ENCODE results near the gene CDIPT. TPM values are rescaled to one million over a fixed set of nuclear protein-coding genes. Genes with fewer than 3 reads are reported as not detected.

CDIPT gene
- total RNA-seq, 1 donor from 2014 or later = 21.0 TPM

GRCh38 chr16:29896841-29897240, 33.8 kb upstream of the CDIPT start:
- no peak overlapping the region for H3K27ac Mint-ChIP-seq
- TF ChIP-seq CTCF (IDR thresholded peaks at IDR 0.05) = no peak
- TF ChIP-seq EZH2phosphoT487 (IDR thresholded peaks at IDR 0.05) = no peak
- no peak for TF ChIP-seq EZH2 (IDR thresholded peaks at IDR 0.05)
- no peaks in the 10 kb centered on the region for H3K36me3 ChIP-seq
- H3K9me3 ChIP-seq (ENCODE audit: low read depth) = no peaks in the 10 kb centered on the region
- H3F3A ChIP-seq (ENCODE audit: low read depth) = peaks cover 13% of the 10 kb centered on the region
- H3K4me1 ChIP-seq = peaks cover 10% of the 10 kb centered on the region
- no peaks in the 10 kb centered on the region for H3K79me2 ChIP-seq (ENCODE audit: low read depth)
- H2AFZ ChIP-seq (replicated peaks) = no peak overlapping the region
- no peaks in the 10 kb centered on the region for H3K9me3 Mint-ChIP-seq
- H3K4me3 ChIP-seq = no peak overlapping the region
- DNase-seq (ENCODE audit: low spot score) = no peak
- peaks cover 12% of the 10 kb centered on the region for H3K27me3 ChIP-seq
- H3K4me3 Mint-ChIP-seq = no peak overlapping the region
- H3K27ac ChIP-seq = no peak overlapping the region
- H4K20me1 ChIP-seq (ENCODE audit: low read depth) = peaks cover 17% of the 10 kb centered on the region
- H3K36me3 Mint-ChIP-seq = no peaks in the 10 kb centered on the region
- peaks cover 16% of the 10 kb centered on the region for H3K4me1 Mint-ChIP-seq
- no peak overlapping the region for H3K4me2 ChIP-seq
- H3K9ac ChIP-seq = no peak overlapping the region
- H3K27me3 Mint-ChIP-seq (ENCODE audit: insufficient read depth, low read depth) = peaks cover 24% of the 10 kb centered on the region

- TF ChIP-seq CTCF (IDR thresholded peaks at IDR 0.05) (no peak), EZH2phosphoT487 (IDR thresholded peaks at IDR 0.05) (no peak), EZH2 (IDR thresholded peaks at IDR 0.05) (no peak)
- H3K4me3 ChIP-seq = no peak overlapping the region
Measured at GRCh38 chr16:29894352-29894751, 31.3 kb upstream of the CDIPT start.

GRCh38 chr16:29893553-29893952, 30.5 kb upstream of the CDIPT start:
- no peak overlapping the region for H3K4me3 Mint-ChIP-seq

More at GRCh38 chr16:29894352-29894751, 31.3 kb upstream of the CDIPT start:
- peaks cover 10% of the 10 kb centered on the region for H3K4me1 ChIP-seq
- no peak overlapping the region for H3K4me3 Mint-ChIP-seq
- peaks cover 17% of the 10 kb centered on the region for H3K27me3 Mint-ChIP-seq (ENCODE audit: insufficient read depth, low read depth)
- no peak overlapping the region for H3K27ac Mint-ChIP-seq
- no peak overlapping the region for H3K9ac ChIP-seq
- H3K27me3 ChIP-seq = no peaks in the 10 kb centered on the region
- peaks cover 14% of the 10 kb centered on the region for H4K20me1 ChIP-seq (ENCODE audit: low read depth)
- H3K79me2 ChIP-seq (ENCODE audit: low read depth) = no peaks in the 10 kb centered on the region
- no peaks in the 10 kb centered on the region for H3K9me3 ChIP-seq (ENCODE audit: low read depth)
- H3K36me3 ChIP-seq = no peaks in the 10 kb centered on the region
- DNase-seq (ENCODE audit: low spot score) = no peak
- H3F3A ChIP-seq (ENCODE audit: low read depth) = peaks cover 1% of the 10 kb centered on the region
- H3K27ac ChIP-seq = no peak overlapping the region
- H2AFZ ChIP-seq (replicated peaks) = no peak overlapping the region
- H3K36me3 Mint-ChIP-seq = no peaks in the 10 kb centered on the region
- H3K9me3 Mint-ChIP-seq = no peaks in the 10 kb centered on the region
- peaks cover 12% of the 10 kb centered on the region for H3K4me1 Mint-ChIP-seq
- H3K4me2 ChIP-seq = no peak overlapping the region

More at GRCh38 chr16:29893553-29893952, 30.5 kb upstream of the CDIPT start:
- Histone ChIP-seq H3K9ac (no peak overlapping the region), H3K9me3 (ENCODE audit: low read depth) (no peaks in the 10 kb centered on the region), H3K27ac (no peak overlapping the region), H2AFZ (replicated peaks) (no peak overlapping the region), H3K36me3 (no peaks in the 10 kb centered on the region), H3K79me2 (ENCODE audit: low read depth) (no peaks in the 10 kb centered on the region), H3K4me2 (no peak overlapping the region), H4K20me1 (ENCODE audit: low read depth) (peaks cover 14% of the 10 kb centered on the region), H3F3A (ENCODE audit: low read depth) (no peaks in the 10 kb centered on the region), H3K4me1 (peaks cover 9% of the 10 kb centered on the region), H3K4me3 (no peak overlapping the region), H3K27me3 (no peaks in the 10 kb centered on the region)
- Mint-ChIP-seq H3K27ac (no peak overlapping the region), H3K9me3 (no peaks in the 10 kb centered on the region), H3K27me3 (ENCODE audit: insufficient read depth, low read depth) (peaks cover 13% of the 10 kb centered on the region), H3K36me3 (no peaks in the 10 kb centered on the region), H3K4me1 (peaks cover 10% of the 10 kb centered on the region)
- TF ChIP-seq EZH2 (IDR thresholded peaks at IDR 0.05) = no peak
- no peak for TF ChIP-seq EZH2phosphoT487 (IDR thresholded peaks at IDR 0.05)
- TF ChIP-seq CTCF (IDR thresholded peaks at IDR 0.05) = no peak
- no peak for DNase-seq (ENCODE audit: low spot score)
